ENCODE results near the gene GNAS-AS1. TPM values are rescaled to one million over a fixed set of nuclear protein-coding genes. Genes with fewer than 3 reads are reported as not detected.

The GNAS-AS1 gene
- total RNA-seq, 1 experiment from 2014 or later: 6.8 TPM

- Histone ChIP-seq H3K27me3 (ENCODE audit: insufficient read depth, low read depth) (peaks cover 19% of the 10 kb centered on the region), H3K4me3 (no peak overlapping the region)
- POLR2A ChIA-PET (ENCODE audit: unreplicated experiment): no interaction called here
These were observed 3.4 kb upstream of the GNAS-AS1 start for GRCh38 chr20:58853976-58854637.

DNA sequence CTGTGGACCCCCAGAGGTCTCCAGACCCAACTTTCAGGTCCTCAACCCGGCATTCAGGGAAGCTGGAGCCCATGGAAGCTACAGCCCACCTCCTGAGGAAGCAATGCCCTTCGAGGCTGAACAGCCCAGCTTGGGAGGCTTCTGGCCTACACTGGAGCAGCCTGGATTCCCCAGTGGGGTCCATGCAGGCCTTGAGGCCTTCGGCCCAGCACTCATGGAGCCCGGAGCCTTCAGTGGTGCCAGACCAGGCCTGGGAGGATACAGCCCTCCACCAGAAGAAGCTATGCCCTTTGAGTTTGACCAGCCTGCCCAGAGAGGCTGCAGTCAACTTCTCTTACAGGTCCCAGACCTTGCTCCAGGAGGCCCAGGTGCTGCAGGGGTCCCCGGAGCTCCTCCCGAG lies 2.8 kb upstream of the GNAS-AS1 start:
- peaks cover 19% of the 10 kb centered on the region; the same call in 1 of the 2 replicates for H3K27me3 ChIP-seq (ENCODE audit: insufficient read depth, low read depth)
- ChIA-PET CTCF (interaction anchor here (0.8 kb wide), 1 partner anchor 368 kb away, joined by 3 read pairs; no protein-coding TSS in a partner anchor), POLR2A (ENCODE audit: unreplicated experiment) (no interaction called here)
- DNase-seq: no peak
- no peaks in the 10 kb centered on the region for H3F3A ChIP-seq (ENCODE audit: insufficient read depth, low read depth)
- peaks cover 16% of the 10 kb centered on the region for H3K4me1 ChIP-seq (replicated peaks; ENCODE audit: insufficient read depth)
- BruUV-seq (replicated peaks): no TSS peak
- H3K9me3 ChIP-seq (ENCODE audit: insufficient read depth, low read depth): no peaks in the 10 kb centered on the region
- H3K79me2 ChIP-seq (ENCODE audit: low read depth): peaks cover 11% of the 10 kb centered on the region
- no peak overlapping the region for H3K4me2 ChIP-seq
- no peak for TF ChIP-seq EZH2 (IDR thresholded peaks at IDR 0.05; ENCODE audit: low read depth)
- TF ChIP-seq, protein P1, sequence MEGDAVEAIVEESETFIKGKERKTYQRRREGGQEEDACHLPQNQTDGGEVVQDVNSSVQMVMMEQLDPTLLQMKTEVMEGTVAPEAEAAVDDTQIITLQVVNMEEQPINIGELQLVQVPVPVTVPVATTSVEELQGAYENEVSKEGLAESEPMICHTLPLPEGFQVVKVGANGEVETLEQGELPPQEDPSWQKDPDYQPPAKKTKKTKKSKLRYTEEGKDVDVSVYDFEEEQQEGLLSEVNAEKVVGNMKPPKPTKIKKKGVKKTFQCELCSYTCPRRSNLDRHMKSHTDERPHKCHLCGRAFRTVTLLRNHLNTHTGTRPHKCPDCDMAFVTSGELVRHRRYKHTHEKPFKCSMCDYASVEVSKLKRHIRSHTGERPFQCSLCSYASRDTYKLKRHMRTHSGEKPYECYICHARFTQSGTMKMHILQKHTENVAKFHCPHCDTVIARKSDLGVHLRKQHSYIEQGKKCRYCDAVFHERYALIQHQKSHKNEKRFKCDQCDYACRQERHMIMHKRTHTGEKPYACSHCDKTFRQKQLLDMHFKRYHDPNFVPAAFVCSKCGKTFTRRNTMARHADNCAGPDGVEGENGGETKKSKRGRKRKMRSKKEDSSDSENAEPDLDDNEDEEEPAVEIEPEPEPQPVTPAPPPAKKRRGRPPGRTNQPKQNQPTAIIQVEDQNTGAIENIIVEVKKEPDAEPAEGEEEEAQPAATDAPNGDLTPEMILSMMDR (conservative IDR thresholded peaks at IDR 0.05): no peak
- H3K4me3 ChIP-seq: no peak overlapping the region
- intact Hi-C loops (cut with micrococcal nuclease; ENCODE audit: unreplicated experiment): loop anchor here (5.0 kb wide), 1 partner anchor 201 kb away; the partner anchor contains the start of gene STX16
- no peaks in the 10 kb centered on the region for H4K20me1 ChIP-seq (ENCODE audit: insufficient read depth)
- no peak overlapping the region for H2AFZ ChIP-seq
- no peaks in the 10 kb centered on the region for H3K36me3 ChIP-seq (ENCODE audit: low read depth)
- no peaks in the 10 kb centered on the region for H3K9me2 ChIP-seq (ENCODE audit: insufficient read depth)
- H3K27ac ChIP-seq: no peak overlapping the region

More at GRCh38 chr20:58853976-58854637, 3.4 kb upstream of the GNAS-AS1 start:
- Histone ChIP-seq H3K27ac (no peak overlapping the region), H3K79me2 (ENCODE audit: low read depth) (peaks cover 10% of the 10 kb centered on the region), H2AFZ (no peak overlapping the region), H3K36me3 (ENCODE audit: low read depth) (no peaks in the 10 kb centered on the region), H3K9me3 (ENCODE audit: insufficient read depth, low read depth) (no peaks in the 10 kb centered on the region), H3K9me2 (ENCODE audit: insufficient read depth) (no peaks in the 10 kb centered on the region), H4K20me1 (ENCODE audit: insufficient read depth) (no peaks in the 10 kb centered on the region), H3K4me1 (replicated peaks; ENCODE audit: insufficient read depth) (peaks cover 16% of the 10 kb centered on the region), H3F3A (ENCODE audit: insufficient read depth, low read depth) (no peaks in the 10 kb centered on the region), H3K4me2 (no peak overlapping the region)
- no TSS peak for BruUV-seq (replicated peaks)
- DNase-seq: no peak
- intact Hi-C loops (cut with micrococcal nuclease; ENCODE audit: unreplicated experiment): loop anchor here (5.0 kb wide), 1 partner anchor 202 kb away; the partner anchor contains the start of gene STX16
- TF ChIP-seq, protein P1 (conservative IDR thresholded peaks at IDR 0.05): no peak
- TF ChIP-seq EZH2 (IDR thresholded peaks at IDR 0.05; ENCODE audit: low read depth): no peak
- CTCF ChIA-PET: interaction anchor here (0.8 kb wide), 1 partner anchor 368 kb away, joined by 3 read pairs; no protein-coding TSS in a partner anchor

GRCh38 chr20:58852543-58853271 lies 2.0 kb upstream of the GNAS-AS1 start, which contains the start of gene GNAS:
Gene GNAS (plus strand): TSS chr20:58852716.
- intact Hi-C loops (cut with micrococcal nuclease; ENCODE audit: unreplicated experiment): loop anchor here (5.0 kb wide), 1 partner anchor 200 kb away; the partner anchor contains the start of gene STX16
- Histone ChIP-seq H3K4me2 (peak within 1 kb of the TSS; percentile 90), H3K79me2 (ENCODE audit: low read depth) (peaks cover 11% of the 10 kb centered on the region), H3K9me2 (ENCODE audit: insufficient read depth) (no peaks in the 10 kb centered on the region), H3K27me3 (ENCODE audit: insufficient read depth, low read depth) (peaks cover 20% of the 10 kb centered on the region), H3K4me3 (peak within 1 kb of the TSS; percentile 73), H3K36me3 (ENCODE audit: low read depth) (no peaks in the 10 kb centered on the region), H3K4me1 (replicated peaks; ENCODE audit: insufficient read depth) (peaks cover 16% of the 10 kb centered on the region), H4K20me1 (ENCODE audit: insufficient read depth) (no peaks in the 10 kb centered on the region), H3K27ac (no peak within 1 kb of the TSS), H3F3A (ENCODE audit: insufficient read depth, low read depth) (no peaks in the 10 kb centered on the region), H3K9me3 (ENCODE audit: insufficient read depth, low read depth) (no peaks in the 10 kb centered on the region), H2AFZ (peak within 1 kb of the TSS; percentile 87)
- TF ChIP-seq EZH2 (IDR thresholded peaks at IDR 0.05; ENCODE audit: low read depth): no peak
- TF ChIP-seq, protein P1 (conservative IDR thresholded peaks at IDR 0.05): peak; percentile 66; the same call in 1 of the 2 replicates
- POLR2A ChIA-PET (ENCODE audit: unreplicated experiment): no interaction called here
- no TSS peak for BruUV-seq (replicated peaks)
- CTCF ChIA-PET: no interaction called here
- peak; percentile 50 to 60 for DNase-seq
